ENCODE results near the gene TNS3.

Gene TNS3

DNA sequence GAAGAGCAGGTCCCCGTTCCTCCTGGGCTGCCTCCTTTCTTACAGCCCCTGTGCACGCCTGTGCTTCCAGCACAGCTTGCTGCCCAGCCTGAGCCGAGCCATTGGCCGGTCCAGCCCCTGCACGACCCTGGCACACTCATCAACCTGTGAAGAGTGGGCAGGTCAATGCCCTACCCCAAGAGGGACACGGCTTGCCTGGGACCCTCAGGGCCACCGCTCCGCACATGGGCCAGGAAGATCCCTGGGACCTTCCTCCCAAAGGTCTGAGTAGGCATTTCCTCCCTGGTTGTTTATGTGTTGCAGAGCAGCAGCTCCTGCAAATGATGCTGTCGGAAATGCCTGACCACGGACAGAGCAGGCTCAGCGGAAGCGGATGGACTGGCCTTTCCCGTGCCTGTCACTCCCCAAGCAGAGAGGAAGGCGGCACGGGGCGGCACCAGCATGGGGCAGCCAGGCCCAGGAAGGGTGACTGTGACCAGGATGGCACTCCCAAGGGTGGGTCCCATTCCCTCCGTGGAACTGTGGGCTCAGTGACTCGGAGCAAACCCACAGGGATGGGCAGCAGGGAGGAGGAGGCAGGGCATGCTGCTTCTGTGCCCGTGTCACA lies 252.5 kb downstream of the TNS3 start:
- Histone ChIP-seq H3K27ac (no peak overlapping the region), H2AFZ (ENCODE audit: low read depth) (no peak overlapping the region), H3K9ac (no peak overlapping the region), H3K36me3 (ENCODE audit: insufficient read depth) (peaks cover 16% of the 10 kb centered on the region; the same call in 1 of the 2 replicates), H3K79me2 (ENCODE audit: insufficient read depth, low read depth) (no peaks in the 10 kb centered on the region; the same call in 1 of the 2 replicates), H4K20me1 (ENCODE audit: insufficient read depth) (no peaks in the 10 kb centered on the region; the same call in 1 of the 2 replicates), H3K4me1 (ENCODE audit: low read depth, poor library complexity, severe bottlenecking) (peaks cover under 1% of the 10 kb centered on the region), H3K27me3 (ENCODE audit: insufficient read depth, low read depth) (no peaks in the 10 kb centered on the region), H3K4me3 (IDR thresholded peaks at IDR 0.05; ENCODE audit: insufficient read depth, low read depth, low read length) (no peak overlapping the region), H3K4me2 (no peak overlapping the region)
- TF ChIP-seq, protein P1, sequence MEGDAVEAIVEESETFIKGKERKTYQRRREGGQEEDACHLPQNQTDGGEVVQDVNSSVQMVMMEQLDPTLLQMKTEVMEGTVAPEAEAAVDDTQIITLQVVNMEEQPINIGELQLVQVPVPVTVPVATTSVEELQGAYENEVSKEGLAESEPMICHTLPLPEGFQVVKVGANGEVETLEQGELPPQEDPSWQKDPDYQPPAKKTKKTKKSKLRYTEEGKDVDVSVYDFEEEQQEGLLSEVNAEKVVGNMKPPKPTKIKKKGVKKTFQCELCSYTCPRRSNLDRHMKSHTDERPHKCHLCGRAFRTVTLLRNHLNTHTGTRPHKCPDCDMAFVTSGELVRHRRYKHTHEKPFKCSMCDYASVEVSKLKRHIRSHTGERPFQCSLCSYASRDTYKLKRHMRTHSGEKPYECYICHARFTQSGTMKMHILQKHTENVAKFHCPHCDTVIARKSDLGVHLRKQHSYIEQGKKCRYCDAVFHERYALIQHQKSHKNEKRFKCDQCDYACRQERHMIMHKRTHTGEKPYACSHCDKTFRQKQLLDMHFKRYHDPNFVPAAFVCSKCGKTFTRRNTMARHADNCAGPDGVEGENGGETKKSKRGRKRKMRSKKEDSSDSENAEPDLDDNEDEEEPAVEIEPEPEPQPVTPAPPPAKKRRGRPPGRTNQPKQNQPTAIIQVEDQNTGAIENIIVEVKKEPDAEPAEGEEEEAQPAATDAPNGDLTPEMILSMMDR (conservative IDR thresholded peaks at IDR 0.05; ENCODE audit: low read depth, low read length), result no peak

DNA sequence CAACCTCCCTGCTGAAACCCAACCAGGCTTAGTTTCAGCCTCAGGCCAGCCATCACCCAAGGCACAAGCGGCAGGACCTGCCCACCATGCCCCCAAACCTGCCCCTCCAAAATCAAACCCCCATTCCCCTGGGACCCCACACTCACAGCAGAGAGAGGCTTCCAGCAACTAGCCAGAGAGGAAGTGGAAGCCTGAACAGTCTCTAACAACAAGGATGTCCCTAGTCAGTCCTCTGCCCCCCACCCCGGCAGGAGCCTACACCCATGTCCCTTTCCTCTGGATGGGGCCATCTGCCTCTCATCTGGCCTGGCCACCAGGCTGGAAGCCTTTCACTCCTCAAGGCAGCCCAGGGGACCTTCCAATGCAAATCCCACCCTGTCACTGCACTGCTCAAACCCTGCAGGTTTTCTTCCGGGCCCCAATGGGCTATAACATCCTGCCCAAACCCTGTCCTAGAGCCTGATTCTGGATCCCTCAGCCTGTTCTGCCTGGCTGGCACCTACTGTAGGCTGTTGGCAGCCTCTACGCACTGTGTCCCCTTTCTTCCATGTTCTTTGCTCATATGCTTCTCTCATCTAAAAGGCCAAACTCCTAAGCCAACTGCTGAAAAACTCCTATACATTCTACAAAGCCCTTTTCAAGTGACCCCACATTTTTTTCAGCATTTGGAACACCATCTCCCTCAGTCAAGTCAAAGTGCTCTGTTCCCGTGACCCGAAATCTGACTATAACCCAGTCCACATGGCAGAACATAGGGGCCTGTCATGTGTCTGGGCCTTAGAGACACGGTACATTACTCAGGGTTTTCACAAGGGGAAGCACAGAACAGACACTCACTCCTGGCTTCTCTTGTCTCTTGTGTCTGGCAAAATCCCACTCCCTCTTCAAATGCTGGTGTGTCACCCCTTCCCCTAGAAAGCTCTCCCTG lies 253.3 kb downstream of the TNS3 start:
- no peak overlapping the region for H3K4me2 ChIP-seq
- H3K4me1 ChIP-seq (ENCODE audit: low read depth, poor library complexity, severe bottlenecking), result peaks cover 7% of the 10 kb centered on the region
- no peak overlapping the region for H2AFZ ChIP-seq (ENCODE audit: low read depth)
- H3K9ac ChIP-seq, result no peak overlapping the region
- H4K20me1 ChIP-seq (ENCODE audit: insufficient read depth), result no peaks in the 10 kb centered on the region
- H3K27me3 ChIP-seq (ENCODE audit: insufficient read depth, low read depth), result no peaks in the 10 kb centered on the region
- TF ChIP-seq, protein P1 (conservative IDR thresholded peaks at IDR 0.05; ENCODE audit: low read depth, low read length), result no peak
- no peaks in the 10 kb centered on the region; the same call in 1 of the 2 replicates for H3K79me2 ChIP-seq (ENCODE audit: insufficient read depth, low read depth)
- H3K36me3 ChIP-seq (ENCODE audit: insufficient read depth), result peaks cover 16% of the 10 kb centered on the region; the same call in 1 of the 2 replicates
- no peak overlapping the region for H3K4me3 ChIP-seq (IDR thresholded peaks at IDR 0.05; ENCODE audit: insufficient read depth, low read depth, low read length)
- H3K27ac ChIP-seq, result no peak overlapping the region

DNA sequence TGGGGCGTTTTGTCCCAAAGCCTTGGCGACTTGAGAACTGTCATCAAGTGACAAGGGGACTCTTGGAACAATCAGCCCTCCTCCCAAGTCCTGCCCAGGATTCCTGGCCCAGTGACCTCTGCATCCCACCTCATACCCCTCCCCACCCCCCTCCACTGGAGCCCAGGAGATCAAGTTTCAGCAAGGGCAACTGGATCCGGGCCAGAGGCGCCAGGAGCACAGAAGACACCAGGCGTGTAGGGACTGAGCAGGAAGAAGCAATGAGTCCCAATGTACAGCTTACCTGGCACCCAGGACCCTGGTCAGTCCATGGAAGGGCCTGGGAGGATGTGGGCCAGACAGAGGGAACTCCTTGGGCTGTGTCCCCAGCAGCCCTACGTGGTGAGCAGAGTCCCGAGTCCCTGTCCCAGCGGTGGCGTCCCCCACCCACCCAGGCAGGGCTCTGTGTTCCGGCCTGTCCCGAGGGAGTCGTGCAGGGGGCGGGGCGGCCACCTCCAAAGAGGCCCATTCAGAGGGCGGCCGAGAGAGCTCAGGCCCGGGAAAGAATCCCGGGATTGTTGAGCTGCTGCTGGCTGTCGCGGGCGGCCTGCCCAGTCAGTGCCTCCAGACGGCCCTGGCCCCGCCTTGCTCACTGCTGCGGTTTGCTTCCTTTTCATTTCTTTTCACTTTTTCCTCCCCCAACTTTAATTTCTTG lies 254.1 kb downstream of the TNS3 start:
- H2AFZ ChIP-seq (ENCODE audit: low read depth), result no peak overlapping the region
- H3K4me1 ChIP-seq (ENCODE audit: low read depth, poor library complexity, severe bottlenecking), result peaks cover 12% of the 10 kb centered on the region
- H3K36me3 ChIP-seq (ENCODE audit: insufficient read depth), result peaks cover 16% of the 10 kb centered on the region; the same call in 1 of the 2 replicates
- no peak overlapping the region for H3K4me2 ChIP-seq
- H4K20me1 ChIP-seq (ENCODE audit: insufficient read depth), result no peaks in the 10 kb centered on the region
- H3K27ac ChIP-seq, result no peak overlapping the region
- no peaks in the 10 kb centered on the region; the same call in 1 of the 2 replicates for H3K79me2 ChIP-seq (ENCODE audit: insufficient read depth, low read depth)
- H3K9ac ChIP-seq, result no peak overlapping the region
- no peak overlapping the region for H3K4me3 ChIP-seq (IDR thresholded peaks at IDR 0.05; ENCODE audit: insufficient read depth, low read depth, low read length)
- H3K27me3 ChIP-seq (ENCODE audit: insufficient read depth, low read depth), result no peaks in the 10 kb centered on the region
- TF ChIP-seq, protein P1 (conservative IDR thresholded peaks at IDR 0.05; ENCODE audit: low read depth, low read length), result no peak

DNA sequence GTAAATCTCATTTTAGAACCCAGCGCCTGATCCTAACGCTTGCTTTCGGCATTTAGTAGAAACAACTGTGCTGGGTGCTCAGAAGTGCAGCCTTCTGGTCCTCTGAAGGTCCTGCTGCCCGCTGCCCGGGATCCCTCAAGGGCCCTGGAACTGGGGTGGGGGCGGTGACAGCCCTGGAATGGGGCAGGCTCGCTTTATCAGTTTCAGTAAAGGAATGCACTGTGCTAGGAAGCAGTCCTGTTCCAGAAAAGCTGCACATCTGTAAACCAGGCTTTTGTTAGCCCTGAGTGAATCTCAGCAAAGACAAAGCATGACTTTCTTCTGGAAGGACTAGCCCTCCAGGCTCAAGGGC lies 254.6 kb downstream of the TNS3 start:
- Histone ChIP-seq H3K4me1 (ENCODE audit: low read depth, poor library complexity, severe bottlenecking) (peaks cover 17% of the 10 kb centered on the region), H3K9ac (no peak overlapping the region), H3K4me3 (IDR thresholded peaks at IDR 0.05; ENCODE audit: insufficient read depth, low read depth, low read length) (no peak overlapping the region), H3K79me2 (ENCODE audit: insufficient read depth, low read depth) (no peaks in the 10 kb centered on the region; the same call in 1 of the 2 replicates), H3K27ac (no peak overlapping the region), H4K20me1 (ENCODE audit: insufficient read depth) (no peaks in the 10 kb centered on the region), H3K4me2 (no peak overlapping the region), H3K36me3 (ENCODE audit: insufficient read depth) (peaks cover 15% of the 10 kb centered on the region; the same call in 1 of the 2 replicates), H2AFZ (ENCODE audit: low read depth) (no peak overlapping the region), H3K27me3 (ENCODE audit: insufficient read depth, low read depth) (no peaks in the 10 kb centered on the region)
- TF ChIP-seq, protein P1 (conservative IDR thresholded peaks at IDR 0.05; ENCODE audit: low read depth, low read length), result no peak

Measured in KMS-11 (cell line).